ENCODE data around the gene TNFSF11.
A peak's percentile ranks its signal among the peaks of the same experiment; 100 is the strongest.

The TNFSF11 gene

DNA sequence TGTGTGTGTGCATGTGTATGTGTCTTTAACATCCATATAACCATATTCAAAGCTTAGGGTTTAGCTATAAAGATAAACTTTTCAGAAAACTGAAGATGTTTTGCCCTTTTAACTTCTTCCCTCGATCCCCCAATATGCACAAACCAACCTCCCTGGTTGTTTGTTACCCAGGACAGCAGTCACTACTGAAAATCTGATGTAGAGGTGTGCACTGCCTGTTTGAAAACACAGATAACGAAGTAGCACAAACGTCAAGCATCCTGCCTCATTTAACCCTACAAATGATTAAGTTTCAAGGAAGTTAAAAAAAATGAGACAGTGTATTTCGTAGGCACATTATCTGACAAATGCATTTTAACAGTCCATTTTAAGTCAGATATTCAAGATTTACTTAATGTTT, 3.6 kb downstream of the TNFSF11 start:
- H3K4me3 ChIP-seq (ENCODE audit: low read length), result no peak overlapping the region
- DNase-seq (ENCODE audit: low read depth), result no peak
- TF ChIP-seq, protein P1, sequence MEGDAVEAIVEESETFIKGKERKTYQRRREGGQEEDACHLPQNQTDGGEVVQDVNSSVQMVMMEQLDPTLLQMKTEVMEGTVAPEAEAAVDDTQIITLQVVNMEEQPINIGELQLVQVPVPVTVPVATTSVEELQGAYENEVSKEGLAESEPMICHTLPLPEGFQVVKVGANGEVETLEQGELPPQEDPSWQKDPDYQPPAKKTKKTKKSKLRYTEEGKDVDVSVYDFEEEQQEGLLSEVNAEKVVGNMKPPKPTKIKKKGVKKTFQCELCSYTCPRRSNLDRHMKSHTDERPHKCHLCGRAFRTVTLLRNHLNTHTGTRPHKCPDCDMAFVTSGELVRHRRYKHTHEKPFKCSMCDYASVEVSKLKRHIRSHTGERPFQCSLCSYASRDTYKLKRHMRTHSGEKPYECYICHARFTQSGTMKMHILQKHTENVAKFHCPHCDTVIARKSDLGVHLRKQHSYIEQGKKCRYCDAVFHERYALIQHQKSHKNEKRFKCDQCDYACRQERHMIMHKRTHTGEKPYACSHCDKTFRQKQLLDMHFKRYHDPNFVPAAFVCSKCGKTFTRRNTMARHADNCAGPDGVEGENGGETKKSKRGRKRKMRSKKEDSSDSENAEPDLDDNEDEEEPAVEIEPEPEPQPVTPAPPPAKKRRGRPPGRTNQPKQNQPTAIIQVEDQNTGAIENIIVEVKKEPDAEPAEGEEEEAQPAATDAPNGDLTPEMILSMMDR (conservative IDR thresholded peaks at IDR 0.05; ENCODE audit: low read length), result no peak

DNA sequence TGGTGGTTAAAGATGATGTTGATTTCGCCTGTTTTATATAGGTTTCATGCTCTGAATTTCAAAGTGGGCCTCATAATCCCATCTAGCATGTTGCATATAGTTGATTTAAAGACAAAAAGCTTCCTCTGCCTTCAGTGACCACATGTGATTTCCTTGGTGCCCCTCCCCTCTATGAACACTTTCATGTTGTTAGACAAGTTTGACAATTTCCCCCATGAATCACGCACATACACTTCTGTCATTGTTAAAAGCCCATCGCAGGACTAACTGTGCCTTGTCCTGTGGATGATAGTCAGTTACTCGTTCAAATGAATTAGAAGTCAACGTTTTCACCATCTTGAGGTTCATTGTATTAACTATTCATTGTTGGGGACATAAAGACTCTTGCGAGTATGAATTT, 6.7 kb downstream of the TNFSF11 start:
- DNase-seq (ENCODE audit: low read depth), result no peak
- TF ChIP-seq, protein P1 (conservative IDR thresholded peaks at IDR 0.05; ENCODE audit: low read length), result no peak
- H3K4me3 ChIP-seq (ENCODE audit: low read length), result no peak overlapping the region

DNA sequence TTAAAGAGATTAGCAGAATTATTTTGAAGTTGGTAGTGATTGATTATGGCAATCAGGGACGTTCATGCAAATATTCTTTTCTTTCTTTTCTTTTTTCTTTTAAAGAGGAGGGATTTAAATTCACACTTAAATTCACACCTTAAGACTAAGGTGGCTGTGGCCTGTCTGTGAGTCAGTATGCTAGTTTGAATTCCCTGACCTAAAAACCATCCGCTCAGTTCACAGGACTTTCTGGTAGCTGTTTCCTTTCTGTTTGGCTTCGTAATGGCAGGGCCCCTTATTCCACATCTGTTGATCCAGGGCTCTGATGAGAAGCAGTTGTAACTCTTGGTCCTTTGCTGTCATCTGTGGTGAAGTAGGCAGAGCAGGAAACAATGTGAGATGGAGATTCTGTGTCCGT, 7.5 kb downstream of the TNFSF11 start:
- TF ChIP-seq, protein P1 (conservative IDR thresholded peaks at IDR 0.05; ENCODE audit: low read length), result no peak
- DNase-seq (ENCODE audit: low read depth), result no peak
- no peak overlapping the region for H3K4me3 ChIP-seq (ENCODE audit: low read length)

DNA sequence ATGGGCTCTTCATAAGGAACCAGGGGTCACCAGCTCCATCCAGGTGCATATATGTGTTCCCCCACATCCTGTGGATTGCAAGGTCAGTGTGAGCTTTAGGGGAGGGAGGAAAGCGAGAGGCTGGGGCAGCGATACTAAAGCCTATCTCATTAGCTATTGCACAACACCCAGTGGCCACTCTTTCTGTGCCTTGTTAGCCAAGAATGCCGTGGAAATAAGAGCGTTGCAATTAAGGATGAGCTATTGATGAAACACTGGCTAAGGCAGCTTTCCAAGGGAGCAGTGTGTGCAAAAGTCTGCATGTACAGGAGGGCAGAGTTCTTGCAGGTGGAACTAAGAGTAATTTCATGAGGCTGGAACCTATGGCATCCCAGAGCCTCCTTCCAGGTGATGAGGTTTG, 17.6 kb downstream of the TNFSF11 start:
- DNase-seq (ENCODE audit: low read depth), result no peak
- TF ChIP-seq, protein P1 (conservative IDR thresholded peaks at IDR 0.05; ENCODE audit: low read length), result no peak

DNA sequence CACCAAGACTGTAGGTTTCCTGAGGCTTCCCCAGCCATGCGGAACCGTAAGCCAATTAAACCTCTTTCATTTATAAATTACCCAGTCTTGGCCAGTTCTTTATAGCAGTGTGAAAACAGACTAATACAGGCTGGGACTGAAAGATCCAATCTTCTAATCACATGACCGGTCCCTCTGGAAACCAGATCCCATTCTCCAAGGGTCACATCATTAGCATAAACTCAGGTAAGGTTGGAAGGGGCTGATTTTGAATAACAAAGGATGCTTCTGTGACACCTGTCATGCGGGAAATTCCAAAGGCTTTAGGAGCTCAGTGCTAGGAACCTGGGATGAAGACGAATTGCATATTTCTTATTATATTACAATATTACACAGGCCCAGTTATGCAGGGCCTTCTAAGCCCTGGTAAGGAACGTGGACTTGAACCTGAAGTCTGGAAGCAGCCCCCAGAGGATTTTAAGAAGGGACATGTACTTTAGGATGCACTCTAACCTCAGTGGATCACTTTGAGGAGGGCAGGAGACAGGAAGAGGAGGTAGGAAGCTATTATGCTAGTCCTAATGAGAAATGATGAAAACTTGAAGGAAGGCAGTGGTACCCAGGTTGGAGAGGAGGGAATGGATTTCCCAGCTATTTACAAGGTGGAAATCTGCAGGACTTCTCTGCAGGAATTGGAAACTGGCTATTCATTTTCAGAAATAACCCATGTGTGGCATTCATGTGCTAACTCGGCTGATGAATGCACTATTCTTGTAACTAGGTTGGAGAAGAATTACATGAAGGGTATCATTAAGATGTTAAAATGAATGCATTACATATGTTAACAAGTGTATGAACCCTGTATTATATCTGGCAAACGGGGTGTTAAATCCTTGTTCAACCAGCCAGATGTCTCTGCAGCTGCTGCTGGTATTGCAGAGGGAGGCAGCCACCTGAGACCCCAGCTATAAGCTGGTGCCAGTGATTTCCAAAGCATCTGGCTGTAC, 19.3 kb downstream of the TNFSF11 start:
- TF ChIP-seq, protein P1 (conservative IDR thresholded peaks at IDR 0.05; ENCODE audit: low read length), result no peak
- no peak for DNase-seq (ENCODE audit: low read depth)
- no peak overlapping the region for H3K4me3 ChIP-seq (ENCODE audit: low read length)

More for the DNA sequence above, 17.6 kb downstream of the TNFSF11 start:
- no peak overlapping the region for H3K4me3 ChIP-seq (ENCODE audit: low read length)

DNA sequence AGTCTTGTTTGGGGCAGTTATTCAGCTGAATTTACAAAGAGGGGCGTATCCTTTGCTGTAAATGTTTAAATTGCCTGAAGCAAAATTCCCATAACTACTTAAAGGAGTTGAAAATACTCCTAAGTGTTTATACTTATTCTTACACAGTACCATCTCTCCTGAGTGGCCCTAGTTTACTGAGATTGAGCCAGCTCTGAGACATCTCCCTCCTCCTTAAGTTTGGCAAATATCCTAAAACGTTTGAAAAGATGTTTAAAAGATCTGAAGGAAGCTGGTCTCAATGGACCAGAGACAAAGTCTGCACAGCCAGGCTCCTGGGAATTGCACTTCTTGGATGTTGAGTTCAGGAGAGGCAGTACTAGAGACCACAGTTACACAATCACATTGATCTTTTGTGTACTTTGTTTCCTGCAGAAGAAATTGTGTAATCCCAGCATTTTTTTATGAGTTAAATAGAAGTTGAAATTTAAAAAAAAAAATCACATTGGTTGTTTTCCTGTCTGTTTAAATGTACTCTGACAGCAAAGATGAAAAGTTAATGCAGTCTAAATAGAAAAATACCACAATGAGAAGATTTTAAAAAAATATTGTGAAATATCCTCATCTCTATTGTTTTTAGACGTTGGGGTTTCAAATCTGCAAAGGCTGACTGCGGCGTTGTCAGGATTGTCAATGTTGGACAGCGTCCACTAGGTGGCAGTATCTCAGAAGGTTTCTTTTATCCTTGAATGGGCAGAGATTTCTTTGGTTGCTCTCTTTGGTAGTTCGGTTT, 20.7 kb downstream of the TNFSF11 start:
- no peak overlapping the region for H3K4me3 ChIP-seq (ENCODE audit: low read length)
- TF ChIP-seq, protein P1 (conservative IDR thresholded peaks at IDR 0.05; ENCODE audit: low read length), result peak; percentile 93
- DNase-seq (ENCODE audit: low read depth), result peak; percentile 76
